ENCODE results near the gene KLHL30.

Gene KLHL30

GRCh38 chr2:238130111-238130695 lies 8.3 kb upstream of the KLHL30 start:
- no peak for DNase-seq (ENCODE audit: low read depth in 2 of 2)

GRCh38 chr2:238130696-238131628 lies 7.5 kb upstream of the KLHL30 start:
- DNase-seq (ENCODE audit: low read depth in 2 of 2): no peak

- no peak for DNase-seq (ENCODE audit: low read depth in 2 of 2)
These were observed 6.6 kb upstream of the KLHL30 start for GRCh38 chr2:238131761-238132462.

DNA sequence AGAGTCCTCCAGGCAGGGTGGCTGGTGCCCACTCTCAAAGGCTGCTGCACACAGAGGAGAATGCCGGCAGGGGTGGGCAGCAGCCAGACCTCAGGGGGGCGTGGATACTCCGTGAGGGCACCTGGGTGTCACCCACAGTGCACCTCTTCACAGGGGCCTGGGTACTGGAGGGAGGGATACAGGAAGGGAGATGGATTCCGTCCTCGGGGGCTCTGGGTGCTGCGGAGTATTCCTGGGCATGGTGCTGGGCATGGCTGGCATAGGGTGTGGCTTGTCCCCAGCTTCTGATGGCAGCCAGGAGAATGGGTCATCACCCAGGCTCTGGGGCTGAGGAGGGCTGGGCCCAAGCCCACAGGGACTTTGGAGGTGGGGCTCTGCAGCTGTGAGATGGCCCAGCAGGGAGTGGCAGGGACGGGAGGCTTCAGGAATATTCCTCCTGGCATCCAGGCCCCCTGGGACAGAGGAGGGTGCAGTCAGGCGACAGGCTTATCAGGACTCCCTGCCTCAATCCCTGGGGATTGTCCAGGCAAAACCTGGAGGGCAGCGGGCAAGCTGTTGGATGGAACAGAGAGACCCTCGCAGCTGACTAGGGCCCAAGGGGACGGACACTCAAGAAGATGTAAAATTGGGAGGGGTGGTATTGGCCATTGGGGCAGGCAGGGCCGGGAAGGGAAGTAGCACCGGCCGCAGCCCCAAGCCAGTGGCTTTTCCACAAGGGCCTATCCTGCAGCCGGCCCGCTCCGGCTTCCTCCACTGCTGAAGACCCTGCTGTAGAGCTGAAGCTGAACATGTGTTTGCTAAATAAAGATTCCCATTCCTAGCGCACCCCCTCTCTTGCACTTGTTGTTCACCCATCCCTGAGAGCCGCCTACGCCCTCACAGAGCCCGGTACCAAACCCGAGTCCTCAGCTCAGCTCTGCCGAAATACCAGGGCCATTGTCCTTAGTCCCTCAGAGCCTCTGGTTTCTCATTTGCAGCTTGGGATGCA lies 5.7 kb upstream of the KLHL30 start:
- DNase-seq (ENCODE audit: low read depth in 2 of 2): no peak

- no peak for DNase-seq (ENCODE audit: low read depth in 2 of 2)
These were observed 4.7 kb upstream of the KLHL30 start for GRCh38 chr2:238133499-238134392.

DNA sequence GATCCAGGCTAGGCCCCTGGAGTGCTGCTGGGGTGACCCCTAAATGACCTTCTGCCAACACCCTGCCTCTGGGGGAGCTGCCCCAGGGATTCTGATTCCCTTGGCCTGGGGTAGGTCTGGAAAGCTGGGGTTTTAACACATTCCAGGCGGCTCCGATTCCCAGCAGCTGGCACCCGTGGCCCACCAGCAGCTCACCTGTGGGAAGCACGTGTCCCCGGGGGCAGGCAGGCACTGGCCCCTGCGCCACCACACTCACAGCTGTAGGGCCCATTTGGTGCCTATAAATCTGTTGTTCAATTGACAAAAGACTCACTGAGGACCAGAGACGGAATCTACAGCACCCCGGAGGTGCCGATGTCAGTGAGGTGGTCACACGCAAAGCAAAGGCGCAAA lies 4.1 kb upstream of the KLHL30 start:
- DNase-seq (ENCODE audit: low read depth in 2 of 2): no peak

DNA sequence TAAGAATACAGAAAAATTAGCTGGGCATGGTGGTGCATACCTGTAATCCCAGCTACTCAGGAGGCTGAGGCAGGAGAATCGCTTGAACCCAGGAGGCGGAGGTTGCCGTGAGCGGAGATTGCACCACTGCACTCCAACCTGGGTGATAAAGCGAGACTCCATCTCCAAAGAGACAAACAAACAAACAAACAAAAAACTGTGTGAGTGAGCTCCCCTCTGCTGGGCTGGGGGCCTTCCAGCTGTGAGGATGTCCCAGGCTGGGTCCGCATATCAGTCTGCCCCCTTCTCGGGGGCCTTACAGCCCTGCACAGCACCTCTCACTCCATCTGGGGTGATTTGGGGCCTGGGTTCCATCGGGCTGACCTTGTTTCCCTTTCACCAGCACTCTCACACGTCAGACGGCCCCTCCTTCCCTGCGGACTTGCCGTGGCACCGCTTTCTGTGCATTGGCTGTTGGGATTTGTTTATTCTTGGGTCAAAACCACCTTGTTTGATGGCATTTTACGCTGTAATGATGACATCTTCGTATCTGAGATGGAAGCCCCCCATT lies 2.8 kb upstream of the KLHL30 start:
- no peak for DNase-seq (ENCODE audit: low read depth in 2 of 2)

- no peak for DNase-seq (ENCODE audit: low read depth in 2 of 2)
These were observed 1.5 kb upstream of the KLHL30 start for GRCh38 chr2:238136820-238137537.

GRCh38 chr2:238137885-238138284 lies 583 bp upstream of the KLHL30 start:
- DNase-seq (ENCODE audit: low read depth in 2 of 2): no peak

- no peak for DNase-seq (ENCODE audit: low read depth in 2 of 2)
These were observed 950 bp downstream of the KLHL30 start for GRCh38 chr2:238139196-238140039.

GRCh38 chr2:238140040-238140439 lies 1.6 kb downstream of the KLHL30 start:
- DNase-seq (ENCODE audit: low read depth in 2 of 2): no peak

- no peak for DNase-seq (ENCODE audit: low read depth in 2 of 2)
These were observed 2.5 kb downstream of the KLHL30 start for GRCh38 chr2:238140721-238141540.

DNA sequence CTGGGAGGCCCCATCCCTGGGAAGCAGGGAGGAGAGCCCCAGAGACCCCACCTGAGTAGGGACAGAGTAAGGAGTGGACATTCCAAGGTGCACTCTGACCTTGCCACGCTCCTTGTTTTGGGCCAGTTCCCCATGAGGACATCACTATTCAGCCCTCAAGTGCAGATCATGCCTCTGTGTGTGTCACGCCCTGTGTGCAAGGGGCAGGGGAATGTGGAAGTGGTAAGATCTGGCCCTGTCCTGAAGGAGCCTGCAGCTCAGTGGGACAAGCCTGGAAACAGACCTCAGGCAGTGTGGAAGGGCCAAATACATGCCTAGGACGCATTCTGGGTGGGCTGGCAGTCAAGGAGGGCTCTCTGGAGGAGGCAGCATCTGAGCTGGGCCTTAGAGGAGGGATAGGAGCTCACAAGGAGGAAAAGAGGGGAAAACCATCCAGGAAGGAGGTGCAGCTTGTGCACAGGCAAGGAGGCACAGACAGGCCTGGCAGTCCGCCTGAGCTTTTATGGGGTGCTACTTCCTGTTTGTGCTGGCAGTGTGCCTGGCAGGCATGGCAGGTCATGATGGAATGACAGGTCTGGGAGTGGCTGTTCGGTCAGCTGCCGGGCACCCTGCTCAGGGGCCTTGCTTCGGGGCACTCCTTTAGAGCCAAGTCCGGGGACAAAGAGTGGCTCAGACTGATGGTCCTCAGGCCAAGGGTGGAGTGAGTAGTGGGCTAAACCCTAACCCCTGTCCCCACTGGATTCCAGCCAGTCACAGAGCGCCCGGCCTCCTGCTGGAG lies 3.3 kb downstream of the KLHL30 start:
- no peak for DNase-seq (ENCODE audit: low read depth in 2 of 2)

- DNase-seq (ENCODE audit: low read depth in 2 of 2): no peak
These were observed 4.1 kb downstream of the KLHL30 start for GRCh38 chr2:238142382-238143205.

- DNase-seq (ENCODE audit: low read depth in 2 of 2): no peak
These were observed 4.9 kb downstream of the KLHL30 start for GRCh38 chr2:238143239-238143951.
